ENCODE data around the gene HDAC4.

Gene HDAC4

DNA sequence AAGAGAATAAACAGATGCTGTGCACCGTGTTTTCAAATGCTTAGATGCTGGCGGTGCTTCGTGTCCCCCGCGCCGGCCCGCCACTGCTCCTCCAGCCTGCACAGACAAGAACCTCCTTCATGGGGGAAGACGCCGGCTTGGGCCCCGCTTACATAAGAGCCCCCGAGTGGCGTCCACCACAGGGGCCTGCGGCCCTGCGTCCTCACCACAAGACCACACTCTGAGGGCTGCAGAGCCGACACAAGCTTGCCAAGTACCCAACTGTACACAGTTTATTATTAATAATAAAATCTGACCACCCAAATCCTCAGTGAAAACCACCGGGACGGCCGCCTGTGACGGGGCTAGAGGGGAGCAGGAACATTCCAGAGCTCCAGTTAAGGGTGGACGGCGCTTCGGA, 232.2 kb downstream of the HDAC4 start:
- DNase-seq (ENCODE audit: low read depth in 2 of 2): no peak

- no peak for DNase-seq (ENCODE audit: low read depth in 2 of 2)
Measured at GRCh38 chr2:239167766-239168444, 232.9 kb downstream of the HDAC4 start.

DNA sequence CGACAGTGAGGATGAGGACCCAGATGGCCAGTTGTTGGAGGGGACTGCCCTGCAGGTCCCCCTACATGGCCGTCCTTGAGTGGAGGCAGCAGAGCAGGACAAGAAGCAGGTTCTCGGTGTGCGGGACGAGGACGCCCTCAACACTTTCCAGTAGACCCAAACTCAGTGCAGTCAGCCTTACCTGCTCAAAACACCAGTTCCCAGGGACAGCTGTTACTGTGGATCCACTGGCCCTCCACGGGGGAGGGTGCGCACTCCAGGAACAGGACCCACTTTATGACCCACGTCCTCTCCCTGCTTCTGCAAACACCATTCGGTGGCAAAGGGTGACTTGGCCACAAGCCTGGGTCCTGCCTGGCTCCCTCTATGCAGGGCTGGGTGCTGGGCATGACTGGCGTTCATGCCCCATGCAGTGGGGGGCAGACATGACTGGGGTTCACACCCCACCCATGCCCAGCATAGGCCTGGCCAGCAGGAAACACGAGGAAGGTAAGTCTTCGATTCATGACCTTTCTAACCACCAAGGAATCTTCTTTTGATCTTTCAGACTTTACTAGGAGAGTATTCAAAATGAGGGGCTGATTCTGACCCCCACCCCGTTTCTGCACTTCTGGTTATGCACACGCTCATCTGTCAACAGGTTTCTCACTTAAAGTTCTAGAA, 233.7 kb downstream of the HDAC4 start:
- no peak for DNase-seq (ENCODE audit: low read depth in 2 of 2)

- no peak for DNase-seq (ENCODE audit: low read depth in 2 of 2)
Measured at GRCh38 chr2:239166201-239166834, 234.5 kb downstream of the HDAC4 start.

DNA sequence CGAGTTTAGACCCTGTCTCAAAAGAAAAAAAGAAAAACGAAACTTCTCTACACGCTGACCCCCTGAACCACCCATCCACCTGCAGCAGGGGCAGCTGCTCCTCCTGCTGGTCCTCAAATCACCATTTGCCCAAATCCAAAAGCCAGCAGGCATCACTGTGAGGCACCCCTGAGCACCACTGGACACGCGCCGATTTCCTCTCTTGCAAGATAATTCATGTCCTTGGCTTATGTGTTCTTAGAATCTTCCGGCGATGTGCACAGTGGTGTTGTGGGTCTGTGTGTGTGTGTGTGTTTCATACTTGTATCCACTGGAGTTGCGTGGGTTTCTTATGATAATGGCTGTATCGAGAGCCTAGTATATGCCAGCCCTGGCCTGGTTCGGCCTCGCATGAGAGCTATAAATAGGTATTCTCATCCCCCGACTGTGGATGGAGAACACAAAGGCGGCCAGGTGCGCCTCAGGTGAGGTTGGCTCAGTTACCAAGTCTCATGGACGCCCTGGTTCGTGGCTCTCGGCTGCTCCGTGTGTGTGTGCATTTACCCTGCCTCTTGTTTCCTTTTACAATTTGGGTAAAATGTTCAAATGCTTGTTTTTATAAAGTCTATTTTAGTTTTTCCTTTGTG, 235.5 kb downstream of the HDAC4 start:
- no peak for DNase-seq (ENCODE audit: low read depth in 2 of 2)

- DNase-seq (ENCODE audit: low read depth in 2 of 2): no peak
Measured at GRCh38 chr2:239164335-239164871, 236.4 kb downstream of the HDAC4 start.

DNA sequence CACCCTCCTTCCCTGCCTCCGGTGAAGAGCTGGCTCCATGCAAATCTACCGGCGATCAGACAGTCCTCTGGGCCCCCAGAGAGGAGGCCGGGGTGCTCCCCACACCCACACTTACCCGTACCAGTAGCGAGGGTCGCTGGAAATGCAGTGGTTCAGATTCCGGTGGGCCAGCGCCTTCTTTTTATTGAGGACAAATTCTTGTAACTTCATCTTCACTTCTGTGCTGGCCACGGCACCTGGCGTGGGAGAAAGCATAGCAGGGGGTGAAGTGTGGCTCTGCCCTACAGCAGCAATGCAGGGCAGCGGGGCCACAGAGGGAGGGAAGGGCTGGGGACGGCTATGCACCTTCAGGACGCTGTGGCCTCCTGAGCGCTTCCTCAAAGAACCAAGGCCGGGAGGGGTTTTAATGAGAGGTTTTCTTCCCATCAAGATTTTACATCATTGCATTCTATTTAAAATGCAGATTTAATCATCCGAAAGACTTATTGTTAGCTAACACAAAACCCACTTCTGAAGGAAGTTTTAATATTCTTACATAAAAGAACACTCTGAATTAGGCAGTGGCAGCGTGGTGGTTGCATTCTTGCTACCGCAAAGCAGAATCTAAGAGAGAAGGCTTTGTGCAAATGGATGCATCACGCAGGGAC, 237.0 kb downstream of the HDAC4 start:
- DNase-seq (ENCODE audit: low read depth in 2 of 2): no peak

- DNase-seq (ENCODE audit: low read depth in 2 of 2): no peak
Measured at GRCh38 chr2:239162976-239163687, 237.7 kb downstream of the HDAC4 start.

- no peak for DNase-seq (ENCODE audit: low read depth in 2 of 2)
Measured at GRCh38 chr2:239162141-239162821, 238.5 kb downstream of the HDAC4 start.

GRCh38 chr2:239161711-239162140, 239.1 kb downstream of the HDAC4 start:
- DNase-seq (ENCODE audit: low read depth in 2 of 2): no peak

DNA sequence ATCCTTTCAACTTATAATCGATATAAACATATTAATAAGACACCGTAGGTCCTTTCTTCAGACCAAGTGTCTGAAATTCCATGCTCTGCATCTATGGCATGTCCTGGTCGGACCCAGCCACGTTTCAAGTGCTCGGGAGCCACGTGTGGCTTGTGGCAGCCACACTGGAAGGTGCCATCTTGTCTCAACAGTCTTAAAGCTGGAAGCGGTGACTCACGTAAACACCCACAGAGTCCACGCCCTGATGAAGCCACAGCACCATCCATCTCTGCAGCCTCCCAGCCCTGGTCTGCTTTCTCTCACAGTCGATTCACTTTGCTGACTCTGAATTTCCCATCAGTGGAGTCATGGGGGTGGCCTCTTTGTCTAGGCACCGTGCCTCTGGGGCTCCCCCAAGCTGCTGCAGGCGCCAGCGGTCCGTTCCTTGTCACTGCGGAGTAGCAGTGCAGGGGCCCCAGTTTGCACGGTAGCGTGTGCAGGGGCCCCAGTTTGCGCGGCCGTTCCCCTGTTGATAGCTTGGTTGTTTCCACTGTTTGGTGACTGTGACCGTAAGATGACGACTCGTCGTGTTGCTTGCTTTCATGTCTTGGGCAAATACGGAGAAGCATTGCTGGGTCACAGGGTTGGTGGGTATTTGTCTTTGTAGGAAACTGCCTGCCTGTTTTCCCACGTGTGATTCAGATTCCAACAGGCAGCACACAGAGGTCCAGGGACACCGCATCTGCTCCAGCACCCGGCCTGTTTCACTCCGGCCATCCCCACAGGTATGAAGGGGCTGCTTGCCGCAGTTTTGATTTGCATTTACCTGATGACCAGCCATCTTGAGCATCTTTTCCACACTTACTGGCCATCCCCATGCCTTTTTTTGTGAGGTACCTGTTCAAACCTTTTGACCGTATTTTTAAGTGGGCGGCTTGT, 240.3 kb downstream of the HDAC4 start:
- no peak for DNase-seq (ENCODE audit: low read depth in 2 of 2)

- DNase-seq (ENCODE audit: low read depth in 2 of 2): no peak
Measured at GRCh38 chr2:239159476-239159911, 241.3 kb downstream of the HDAC4 start.

GRCh38 chr2:239158641-239159475, 242.0 kb downstream of the HDAC4 start:
- no peak for DNase-seq (ENCODE audit: low read depth in 2 of 2)

GRCh38 chr2:239157771-239158170, 243.0 kb downstream of the HDAC4 start:
- DNase-seq (ENCODE audit: low read depth in 2 of 2): no peak

GRCh38 chr2:239157269-239157668, 243.6 kb downstream of the HDAC4 start:
- no peak for DNase-seq (ENCODE audit: low read depth in 2 of 2)

- DNase-seq (ENCODE audit: low read depth in 2 of 2): no peak
Measured at GRCh38 chr2:239156516-239157265, 244.1 kb downstream of the HDAC4 start.

DNA sequence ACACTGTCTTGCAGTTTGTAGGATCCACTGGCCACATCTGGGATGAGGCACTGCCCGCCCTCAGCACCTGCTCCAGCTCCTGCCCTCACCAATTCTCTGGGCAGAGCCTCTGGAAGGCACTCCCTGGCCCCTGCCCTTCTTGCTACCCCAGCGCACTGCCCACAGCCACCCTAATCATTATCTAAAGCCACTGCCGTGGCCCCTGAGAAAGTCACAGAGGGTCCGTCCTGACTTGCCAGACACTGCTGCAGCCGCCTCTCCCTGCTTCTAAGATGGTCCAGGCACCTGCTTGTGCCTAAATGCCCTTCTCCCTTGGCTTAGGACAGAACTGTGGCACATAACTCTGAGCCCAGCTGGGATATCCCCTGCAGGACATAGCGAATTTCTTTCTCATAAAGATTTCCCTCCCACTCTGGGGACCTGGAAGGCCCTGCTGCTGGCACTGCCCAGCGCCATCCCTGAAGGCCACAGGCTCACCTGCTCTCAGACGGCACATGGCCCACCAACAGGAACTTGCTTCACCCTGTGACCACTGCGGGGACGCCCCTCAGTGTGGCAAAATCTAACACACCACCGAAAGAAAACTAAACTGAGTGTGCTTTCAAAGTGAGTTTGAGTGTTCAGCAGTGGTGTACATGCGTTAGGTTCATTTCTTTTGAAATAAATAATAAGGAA, 244.9 kb downstream of the HDAC4 start:
- no peak for DNase-seq (ENCODE audit: low read depth in 2 of 2)

Measured in stimulated activated CD8-positive, alpha-beta memory T cell treated with anti-CD3 and anti-CD28 coated beads, Interleukin-7, amount 100 ng/mL, for 1 hour (primary cell).